H1 (cell line): ENCODE measurements around the gene IARS2. TPM values are rescaled to one million over a fixed set of nuclear protein-coding genes. Genes with fewer than 3 reads are reported as not detected.

Source experiments
- CBX5 ChIP-seq: fragments of 300-800, 300-1000 bp; sonication (generic); IDR thresholded peaks from 2 replicates; pipeline ENCODE4 v1.7.1; 2016; ENCODE audit warnings: antibody characterized with exemption, low read length, low read depth
- SIN3A ChIP-seq, 2 experiments: IDR thresholded peaks in 1 of 2; conservative IDR thresholded peaks in 1 of 2; 2 replicates each; pipeline ENCODE4 v1.6.1; 2011 to 2012; ENCODE audit warnings: low read length in 2 of 2, improper control_type of control experiment in 1 of 2, low read depth in 1 of 2, mild to moderate bottlenecking in 1 of 2
- polyA plus RNA-seq, 7 experiments: library from polyadenylated mRNA; depleted of rRNA in 3 of 7; stranded (reverse) in 5 of 7; unstranded in 2 of 7; fragments of >200 nt in 5 of 7; fragments of 200-250 nt in 2 of 7; gene quantifications; 1 replicate in 5 of 7; 2 replicates in 1 of 7; 4 replicates in 1 of 7; pipeline versions ENCODE4 v1.2.1 to v1.2.3, GENCODE V29; 2011 to 2013; ENCODE audit warnings: missing spikeins in 2 of 7, mixed read lengths in 2 of 7
- total RNA-seq: library from RNA; stranded (reverse); fragmentation: NEBNext Ultra II Directional; extraction: Animal tissue kit (Norgen Biotek cat#: 25700); gene quantifications from 2 replicates; pipeline ENCODE4 v1.2.1, GENCODE V29; 2021

Gene IARS2
- total and polyA plus RNA-seq, 2 of the 8 experiments (the other 6 are each of a cell fraction or from before 2014, with no cell fraction given), result 15.0 to 69.8 TPM

- TF ChIP-seq SIN3A (conservative IDR thresholded peaks at IDR 0.05 in 1 of 2, IDR thresholded peaks at IDR 0.05 in 1 of 2; ENCODE audit: low read depth in 1 of 2, low read length in 2 of 2) (peak in 1 of 2 experiments; percentile 92; a peak in 2 of 4 replicates), CBX5 (no peak)
Measured at GRCh38 chr1:220046052-220046930, 47.6 kb upstream of the IARS2 start, which contains the start of gene EPRS1 (continued).
